Measurements from ENCODE around the gene ATP5ME.

GRCh38 chr4:629915-630641 lies 44.0 kb downstream of the ATP5ME start:
- TF ChIP-seq POLR2A (IDR thresholded peaks at IDR 0.05; ENCODE audit: low read length) (no peak), GATA1 (IDR thresholded peaks at IDR 0.05; ENCODE audit: low read depth, low read length) (no peak)

Measured in erythroblast (primary cell).